Globus pallidus (tissue), 1 donor: ENCODE data around the gene TIGD4.

ENCODE experiments used
- DNase-seq: peaks from one replicate; pipeline ENCODE4 v3.0.0-alpha.2; 2015; ENCODE audit warnings: low spot score

The TIGD4 gene

GRCh38 chr4:152779513-152780266 lies at the start of gene TIGD4, which contains the start of gene ARFIP1:
Gene TIGD4, minus strand, starts transcription at chr4:152779730. Its CDS starts 8,726 bp downstream, at chr4:152771004.
Gene ARFIP1, plus strand, starts transcription at chr4:152779954. Its CDS starts 49,680 bp downstream, at chr4:152829634.
- DNase-seq, result peak; percentile 99

GRCh38 chr4:152828122-152828521 lies 48.6 kb upstream of the TIGD4 start:
- no peak for DNase-seq

- no peak for DNase-seq
Measured at GRCh38 chr4:152825336-152825735, 45.8 kb upstream of the TIGD4 start.

- DNase-seq, result no peak
Measured at GRCh38 chr4:152824561-152824960, 45.0 kb upstream of the TIGD4 start.

- no peak for DNase-seq
Measured at GRCh38 chr4:152822323-152822722, 42.8 kb upstream of the TIGD4 start.

GRCh38 chr4:152820073-152820472 lies 40.5 kb upstream of the TIGD4 start:
- DNase-seq, result no peak

- DNase-seq, result no peak
Measured at GRCh38 chr4:152819026-152819645, 39.6 kb upstream of the TIGD4 start.

GRCh38 chr4:152817331-152817730 lies 37.8 kb upstream of the TIGD4 start:
- no peak for DNase-seq

- no peak for DNase-seq
Measured at GRCh38 chr4:152815078-152815477, 35.5 kb upstream of the TIGD4 start.

- no peak for DNase-seq
Measured at GRCh38 chr4:152810715-152811287, 31.3 kb upstream of the TIGD4 start.

- no peak for DNase-seq
Measured at GRCh38 chr4:152808670-152809069, 29.1 kb upstream of the TIGD4 start.

GRCh38 chr4:152807294-152807829 lies 27.8 kb upstream of the TIGD4 start:
- DNase-seq, result no peak

GRCh38 chr4:152806501-152807125 lies 27.1 kb upstream of the TIGD4 start:
- DNase-seq, result no peak

- no peak for DNase-seq
Measured at GRCh38 chr4:152805818-152806217, 26.3 kb upstream of the TIGD4 start.

GRCh38 chr4:152805071-152805650 lies 25.6 kb upstream of the TIGD4 start:
- no peak for DNase-seq

GRCh38 chr4:152803541-152803940 lies 24.0 kb upstream of the TIGD4 start:
- no peak for DNase-seq

GRCh38 chr4:152795891-152796290 lies 16.4 kb upstream of the TIGD4 start:
- no peak for DNase-seq

- DNase-seq, result no peak
Measured at GRCh38 chr4:152786627-152787026, 7.1 kb upstream of the TIGD4 start.

- no peak for DNase-seq
Measured at GRCh38 chr4:152785639-152786615, 6.4 kb upstream of the TIGD4 start.

- DNase-seq, result no peak
Measured at GRCh38 chr4:152784490-152785350, 5.2 kb upstream of the TIGD4 start.
